ENCODE data around the gene LRIT2. TPM values are rescaled to one million over a fixed set of nuclear protein-coding genes. Genes with fewer than 3 reads are reported as not detected.

Gene LRIT2
- total RNA-seq, 1 experiment from 2014 or later, result not detected

DNA sequence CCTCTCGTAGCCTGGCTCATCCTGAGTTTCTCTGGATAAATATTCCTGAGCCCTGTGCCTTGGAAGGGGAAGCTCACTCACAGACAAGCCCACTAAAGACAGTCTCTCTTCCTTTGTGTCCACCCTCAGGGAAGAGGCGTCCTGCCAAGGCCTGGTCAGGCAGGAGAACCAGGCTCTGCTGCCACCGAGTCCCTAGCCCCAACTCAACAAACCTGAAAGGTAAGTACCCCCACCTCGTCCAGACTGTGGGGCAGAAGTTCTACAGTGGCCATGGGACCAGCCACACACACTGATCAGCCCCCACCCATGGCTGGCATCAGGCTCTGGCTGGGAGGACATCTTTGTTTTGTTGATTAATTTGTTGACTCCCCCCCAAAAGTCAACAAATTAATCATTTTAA is 49.0 kb downstream of the LRIT2 start:
- H4K8ac ChIP-seq (replicated peaks; ENCODE audit: insufficient read length, low read depth, low read length), result no peak overlapping the region
- H2BK120ac ChIP-seq (ENCODE audit: low read depth, low read length, poor library complexity, severe bottlenecking), result no peak overlapping the region
- H3K9ac ChIP-seq (ENCODE audit: extremely low read depth, insufficient read length, low read length), result no peak overlapping the region
- H3T11ph ChIP-seq (ENCODE audit: low read length), result no peak overlapping the region
- no peak overlapping the region for H2AK5ac ChIP-seq (ENCODE audit: insufficient read length, low read length)
- TF ChIP-seq, protein P1, sequence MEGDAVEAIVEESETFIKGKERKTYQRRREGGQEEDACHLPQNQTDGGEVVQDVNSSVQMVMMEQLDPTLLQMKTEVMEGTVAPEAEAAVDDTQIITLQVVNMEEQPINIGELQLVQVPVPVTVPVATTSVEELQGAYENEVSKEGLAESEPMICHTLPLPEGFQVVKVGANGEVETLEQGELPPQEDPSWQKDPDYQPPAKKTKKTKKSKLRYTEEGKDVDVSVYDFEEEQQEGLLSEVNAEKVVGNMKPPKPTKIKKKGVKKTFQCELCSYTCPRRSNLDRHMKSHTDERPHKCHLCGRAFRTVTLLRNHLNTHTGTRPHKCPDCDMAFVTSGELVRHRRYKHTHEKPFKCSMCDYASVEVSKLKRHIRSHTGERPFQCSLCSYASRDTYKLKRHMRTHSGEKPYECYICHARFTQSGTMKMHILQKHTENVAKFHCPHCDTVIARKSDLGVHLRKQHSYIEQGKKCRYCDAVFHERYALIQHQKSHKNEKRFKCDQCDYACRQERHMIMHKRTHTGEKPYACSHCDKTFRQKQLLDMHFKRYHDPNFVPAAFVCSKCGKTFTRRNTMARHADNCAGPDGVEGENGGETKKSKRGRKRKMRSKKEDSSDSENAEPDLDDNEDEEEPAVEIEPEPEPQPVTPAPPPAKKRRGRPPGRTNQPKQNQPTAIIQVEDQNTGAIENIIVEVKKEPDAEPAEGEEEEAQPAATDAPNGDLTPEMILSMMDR (conservative IDR thresholded peaks at IDR 0.05), result no peak
- no peaks in the 10 kb centered on the region for H3K79me2 ChIP-seq (ENCODE audit: insufficient read depth, low read length)
- H3K4me1 ChIP-seq (ENCODE audit: insufficient read depth, low read length), result peaks cover 3% of the 10 kb centered on the region; the same call in 1 of the 2 replicates
- H4K91ac ChIP-seq (ENCODE audit: insufficient read length, low read depth, low read length), result no peak overlapping the region
- Mint-ChIP-seq H3K27me3 (ENCODE audit: low read depth) (peaks cover 3% of the 10 kb centered on the region), H3K36me3 (ENCODE audit: insufficient read depth in 1 of 3, low read depth in 3 of 3) (peaks cover 0 to 7% (median 3%) of the 10 kb centered on the region in 3 experiments; a peak in 4 of 7 replicates), H3K9me3 (peaks cover 7 to 8% of the 10 kb centered on the region in 2 experiments; a peak in 4 of 5 replicates), H3K4me3 (no peak overlapping the region), H3K4me1 (no peaks in the 10 kb centered on the region), H3K27ac (no peak overlapping the region; a peak in 2 of 7 replicates)
- WGBS (ENCODE audit: extremely low coverage, insufficient read length, low lambda C conversion rate), result no CpG with 5 or more reads among the region's 4 CpGs
- no peak overlapping the region for H3K56ac ChIP-seq (ENCODE audit: insufficient read length, low read depth, low read length)
- H2AFZ ChIP-seq (ENCODE audit: low read length), result no peak overlapping the region
- no peak overlapping the region for H3K27ac ChIP-seq (ENCODE audit: insufficient read length, low read depth, low read length)
- H3K14ac ChIP-seq (ENCODE audit: insufficient read depth, low read length), result no peak overlapping the region
- H3K4ac ChIP-seq (ENCODE audit: low read depth, low read length), result no peak overlapping the region
- H3K23me2 ChIP-seq (ENCODE audit: insufficient read length, low read depth, low read length, poor library complexity, severe bottlenecking), result no peaks in the 10 kb centered on the region
- H3K18ac ChIP-seq (ENCODE audit: insufficient read length, low read depth, low read length), result no peak overlapping the region
- H4K5ac ChIP-seq (ENCODE audit: insufficient read length, low read depth, low read length), result no peak overlapping the region
- H2BK12ac ChIP-seq (ENCODE audit: insufficient read length, low read depth, low read length), result no peak overlapping the region
- no peak overlapping the region for H3K4me2 ChIP-seq (ENCODE audit: insufficient read depth, insufficient read length, low read length)
- no peak overlapping the region for H2BK15ac ChIP-seq (ENCODE audit: low read depth, low read length)
- no peak overlapping the region for H2BK20ac ChIP-seq (ENCODE audit: low read depth, low read length, poor library complexity, severe bottlenecking)
- no peaks in the 10 kb centered on the region for H3K9me3 ChIP-seq (ENCODE audit: control insufficient read depth, low read depth, low read length)
- no peaks in the 10 kb centered on the region for H4K20me1 ChIP-seq (ENCODE audit: control insufficient read depth, insufficient read depth, insufficient read length)
- no peaks in the 10 kb centered on the region; the same call in 1 of the 2 replicates for H3K27me3 ChIP-seq (ENCODE audit: insufficient read depth, low read length)
- no peak overlapping the region for H3K23ac ChIP-seq (ENCODE audit: insufficient read length, low read depth, low read length)
- H2BK5ac ChIP-seq (ENCODE audit: insufficient read length, low read length), result no peak overlapping the region
- no peaks in the 10 kb centered on the region for H3K79me1 ChIP-seq (ENCODE audit: insufficient read depth, low read depth, low read length, poor library complexity, severe bottlenecking)
- peak; percentile 5 for DNase-seq

Data from H9 (cell line).